NCI-H774 (cell line): ENCODE data around the gene SHC3.

Source experiments
- DNase-seq: peaks from one replicate; lab custom pipeline; 2025; lab: John Stamatoyannopoulos, UW

SHC3 gene

GRCh38 chr9:88985616-88986015, 193.0 kb downstream of the SHC3 start:
- DNase-seq, result no peak

- DNase-seq, result no peak
Measured at GRCh38 chr9:88984543-88984883, 194.1 kb downstream of the SHC3 start.

- DNase-seq, result no peak
Measured at GRCh38 chr9:88983865-88984542, 194.6 kb downstream of the SHC3 start.

GRCh38 chr9:88980740-88981203, 197.8 kb downstream of the SHC3 start:
- no peak for DNase-seq

DNA sequence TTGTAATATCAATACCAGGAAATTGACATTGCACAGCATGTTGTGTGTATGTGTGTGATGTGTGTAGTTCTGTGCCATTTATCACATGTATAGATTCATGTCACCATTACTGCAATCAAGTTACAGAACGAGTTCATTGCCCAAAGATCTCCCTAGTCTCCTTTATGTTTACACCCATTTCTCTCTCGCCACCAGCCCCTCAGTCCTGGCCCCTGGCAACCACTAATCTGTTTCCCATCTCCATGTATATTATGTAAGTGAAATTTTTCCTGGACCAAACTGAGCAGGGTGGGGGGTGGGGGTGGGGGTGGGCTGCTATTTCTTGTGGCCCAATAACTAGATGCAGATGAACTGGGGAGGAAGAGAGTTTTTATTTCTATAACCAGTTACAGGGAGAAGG, 198.8 kb downstream of the SHC3 start:
- no peak for DNase-seq

GRCh38 chr9:88979021-88979420, 199.6 kb downstream of the SHC3 start:
- DNase-seq, result no peak

GRCh38 chr9:88978034-88978433, 200.6 kb downstream of the SHC3 start:
- DNase-seq, result no peak

DNA sequence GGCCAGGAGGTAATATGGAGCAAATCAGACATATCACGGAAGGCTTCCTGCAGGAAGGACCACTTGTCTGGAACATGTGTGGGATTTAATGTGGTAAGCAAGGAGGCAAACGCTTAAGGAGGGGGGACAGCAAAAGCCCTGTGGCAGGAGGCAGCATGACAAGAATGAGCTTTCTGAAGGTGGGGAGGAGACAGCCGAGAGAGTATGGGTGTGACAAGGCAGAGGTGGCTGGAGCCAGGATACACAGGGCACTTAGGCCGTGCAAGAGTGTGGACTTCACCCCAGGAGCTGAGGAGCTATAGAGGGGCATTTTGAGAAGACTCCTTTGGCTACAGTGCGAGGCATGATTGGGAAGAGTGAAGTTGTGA, 201.7 kb downstream of the SHC3 start:
- DNase-seq, result no peak

GRCh38 chr9:88975966-88976889, 202.4 kb downstream of the SHC3 start:
- DNase-seq, result no peak

GRCh38 chr9:88974641-88975040, 204.0 kb downstream of the SHC3 start:
- no peak for DNase-seq

GRCh38 chr9:88973281-88974045, 205.2 kb downstream of the SHC3 start:
- no peak for DNase-seq

GRCh38 chr9:88972401-88972800, 206.2 kb downstream of the SHC3 start:
- no peak for DNase-seq

GRCh38 chr9:88971131-88971960, 207.3 kb downstream of the SHC3 start:
- DNase-seq, result no peak

GRCh38 chr9:88969646-88970373, 208.8 kb downstream of the SHC3 start:
- no peak for DNase-seq

- DNase-seq, result no peak
Measured at GRCh38 chr9:88968799-88969198, 209.8 kb downstream of the SHC3 start.

DNA sequence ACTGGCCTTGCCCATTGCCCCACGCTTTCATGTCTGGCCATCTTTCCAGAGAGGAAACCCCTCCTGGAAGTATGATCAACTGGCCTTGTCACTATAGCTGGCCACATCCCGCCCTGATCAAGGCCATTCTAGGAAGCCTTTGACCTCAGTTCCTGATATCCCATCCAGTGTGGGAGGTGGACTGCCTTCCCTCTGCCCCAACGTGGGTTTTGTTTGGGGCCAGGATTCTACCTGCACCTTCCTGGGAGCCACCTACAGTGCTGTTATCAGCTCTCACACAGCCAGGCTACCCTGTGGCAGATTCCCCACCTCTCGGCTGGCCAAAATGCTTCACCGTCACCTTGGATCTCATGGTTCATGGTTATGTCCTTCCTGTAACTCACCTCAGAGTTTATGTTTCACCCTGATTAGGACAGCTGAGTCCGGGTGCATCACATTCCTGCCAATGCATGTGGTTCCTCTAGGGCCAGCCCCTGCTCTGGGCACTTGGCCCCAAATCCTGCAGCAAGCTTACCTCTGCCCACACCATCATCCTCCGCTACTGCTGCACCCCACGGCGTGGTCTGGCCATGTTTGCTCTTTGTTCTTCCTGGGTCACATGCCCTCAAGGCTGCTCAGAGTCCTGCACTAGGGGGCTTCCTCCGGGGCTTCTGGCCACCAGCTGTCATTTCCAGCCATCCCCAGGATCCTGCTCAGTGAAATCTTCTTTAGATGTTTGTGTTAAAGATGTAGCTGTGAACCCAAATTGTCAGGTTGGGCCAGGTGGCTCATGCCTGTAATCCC, 211.5 kb downstream of the SHC3 start:
- no peak for DNase-seq

- no peak for DNase-seq
Measured at GRCh38 chr9:88965473-88965872, 213.1 kb downstream of the SHC3 start.

- DNase-seq, result no peak
Measured at GRCh38 chr9:88960632-88961031, 218.0 kb downstream of the SHC3 start.

DNA sequence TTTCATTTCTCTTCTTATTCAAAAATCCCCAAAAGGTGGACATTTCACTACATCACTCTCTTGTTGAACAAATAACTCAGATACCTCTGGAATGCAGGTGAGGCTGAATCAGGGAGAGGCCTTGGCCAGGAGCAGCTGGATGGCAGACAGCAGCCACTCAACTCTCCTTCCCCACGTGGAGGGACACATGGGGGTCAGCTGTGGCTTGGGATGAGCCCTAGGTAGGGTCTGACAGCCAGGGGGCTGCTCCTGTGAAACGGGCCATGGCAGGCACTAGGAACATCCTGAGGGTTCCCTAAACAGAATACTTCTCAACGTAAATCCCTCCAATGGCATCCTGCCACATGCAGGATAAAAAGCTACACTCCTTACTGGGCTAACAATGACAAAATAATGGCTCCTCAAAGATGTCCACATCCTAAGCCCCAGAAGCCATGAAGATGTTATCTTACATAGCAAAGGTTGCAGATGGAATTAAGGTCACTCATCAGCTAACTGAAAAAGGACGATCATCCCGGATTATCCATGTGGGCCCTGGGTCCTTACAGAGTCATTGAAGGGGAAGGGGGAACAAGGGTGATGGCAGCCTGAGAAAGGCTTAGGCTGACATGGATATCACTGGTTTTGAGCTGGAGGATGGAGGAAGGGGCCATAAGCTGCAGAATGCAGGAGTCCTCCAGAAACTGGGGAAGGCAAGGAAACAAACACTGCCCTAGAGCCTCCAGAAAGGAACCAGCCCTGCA, 218.7 kb downstream of the SHC3 start:
- no peak for DNase-seq

DNA sequence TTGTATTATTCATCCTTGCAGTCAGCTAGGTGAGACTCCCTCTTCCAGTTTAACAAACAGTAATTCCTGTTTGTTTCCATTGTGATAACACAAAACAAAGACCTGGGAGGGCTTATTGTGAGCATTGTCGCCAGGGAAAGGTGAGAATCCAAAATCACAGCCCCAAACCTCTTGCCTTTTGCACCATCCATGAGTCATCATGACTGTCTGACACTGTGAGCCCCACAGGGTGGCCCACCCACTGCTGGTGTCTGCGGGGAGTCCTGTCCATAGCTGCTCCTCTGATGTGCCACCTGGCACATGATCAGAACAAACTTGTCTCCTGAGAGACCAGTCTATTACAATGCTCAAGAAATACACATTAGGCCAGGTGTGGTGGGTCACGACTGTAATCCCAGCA, 221.1 kb downstream of the SHC3 start:
- DNase-seq, result no peak
